SK-N-MC (cell line): ENCODE results near the gene NOX5.

Experiments used
- EZH2 ChIP-seq: fragments of 200-600 bp; sonication (generic); IDR thresholded peaks from one replicate; pipeline ENCODE4 v1.6.1; 2017; ENCODE audit warnings: antibody characterized with exemption
- POLR2AphosphoS5 ChIP-seq: IDR thresholded peaks from 2 replicates; pipeline ENCODE4 v1.6.1; 2012; ENCODE audit warnings: mild to moderate bottlenecking, low read depth, low read length, borderline replicate concordance

GRCh38 chr15:69037482-69037881 lies 23.0 kb downstream of the NOX5 start:
- TF ChIP-seq EZH2 = no peak
- TF ChIP-seq POLR2AphosphoS5 = no peak
